Measurements from ENCODE around the gene RUNX3. TPM values are rescaled to one million over a fixed set of nuclear protein-coding genes. Genes with fewer than 3 reads are reported as not detected.

Gene RUNX3
- total RNA-seq, 2 donors from 2014 or later = 0.24 to 0.31 TPM

DNA sequence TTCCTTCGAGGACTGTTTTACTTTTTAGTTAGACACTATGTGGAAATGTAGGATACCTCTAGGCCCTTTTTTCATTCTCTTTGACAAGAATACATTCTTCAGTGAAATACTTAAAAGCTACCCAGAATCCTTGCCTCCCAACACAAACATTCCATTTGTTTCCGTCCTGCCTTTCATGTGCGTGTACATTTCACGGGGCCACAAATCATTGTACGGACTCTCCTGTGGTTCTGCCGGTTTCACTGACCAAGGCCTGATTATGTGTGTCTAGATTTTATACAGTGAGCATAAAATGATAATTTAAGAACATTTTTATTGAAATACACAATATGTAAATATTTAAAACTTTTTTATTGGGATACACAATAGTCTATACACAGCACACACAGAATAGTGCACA lies 76.4 kb downstream of the RUNX3 start:
- no peak overlapping the region for H3K4me3 Mint-ChIP-seq
- H3K36me3 Mint-ChIP-seq (ENCODE audit: low read depth) = no peaks in the 10 kb centered on the region
- TF ChIP-seq, protein P1, sequence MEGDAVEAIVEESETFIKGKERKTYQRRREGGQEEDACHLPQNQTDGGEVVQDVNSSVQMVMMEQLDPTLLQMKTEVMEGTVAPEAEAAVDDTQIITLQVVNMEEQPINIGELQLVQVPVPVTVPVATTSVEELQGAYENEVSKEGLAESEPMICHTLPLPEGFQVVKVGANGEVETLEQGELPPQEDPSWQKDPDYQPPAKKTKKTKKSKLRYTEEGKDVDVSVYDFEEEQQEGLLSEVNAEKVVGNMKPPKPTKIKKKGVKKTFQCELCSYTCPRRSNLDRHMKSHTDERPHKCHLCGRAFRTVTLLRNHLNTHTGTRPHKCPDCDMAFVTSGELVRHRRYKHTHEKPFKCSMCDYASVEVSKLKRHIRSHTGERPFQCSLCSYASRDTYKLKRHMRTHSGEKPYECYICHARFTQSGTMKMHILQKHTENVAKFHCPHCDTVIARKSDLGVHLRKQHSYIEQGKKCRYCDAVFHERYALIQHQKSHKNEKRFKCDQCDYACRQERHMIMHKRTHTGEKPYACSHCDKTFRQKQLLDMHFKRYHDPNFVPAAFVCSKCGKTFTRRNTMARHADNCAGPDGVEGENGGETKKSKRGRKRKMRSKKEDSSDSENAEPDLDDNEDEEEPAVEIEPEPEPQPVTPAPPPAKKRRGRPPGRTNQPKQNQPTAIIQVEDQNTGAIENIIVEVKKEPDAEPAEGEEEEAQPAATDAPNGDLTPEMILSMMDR (conservative IDR thresholded peaks at IDR 0.05) = no peak
- Histone ChIP-seq H3K9ac (ENCODE audit: extremely low read depth, low read length, poor library complexity, severe bottlenecking) (no peak overlapping the region), H3K27me3 (ENCODE audit: control insufficient read depth, insufficient read depth, low read length, poor library complexity, severe bottlenecking) (peaks cover 9% of the 10 kb centered on the region), H3K4me1 (ENCODE audit: control insufficient read depth, insufficient read depth, low read length) (no peaks in the 10 kb centered on the region), H3K27ac (ENCODE audit: low read depth, low read length) (no peak overlapping the region), H3K9me3 (ENCODE audit: control insufficient read depth, low read length) (no peaks in the 10 kb centered on the region), H3K36me3 (ENCODE audit: control insufficient read depth, insufficient read depth, low read length) (no peaks in the 10 kb centered on the region), H3K4me3 (ENCODE audit: low read length) (no peak overlapping the region)
- no peak for DNase-seq
- no peaks in the 10 kb centered on the region for H3K9me3 Mint-ChIP-seq
- no peak overlapping the region for H3K27ac Mint-ChIP-seq
- WGBS, 2 experiments (ENCODE audit: insufficient coverage in 1 of 2, insufficient read length in 1 of 2) = 72 to 86% methylated on average over 3 to 6 of the region's 6 CpGs
- H3K4me1 Mint-ChIP-seq = peaks cover 3% of the 10 kb centered on the region
- H3K27me3 Mint-ChIP-seq (ENCODE audit: insufficient read depth) = peaks cover 16% of the 10 kb centered on the region

DNA sequence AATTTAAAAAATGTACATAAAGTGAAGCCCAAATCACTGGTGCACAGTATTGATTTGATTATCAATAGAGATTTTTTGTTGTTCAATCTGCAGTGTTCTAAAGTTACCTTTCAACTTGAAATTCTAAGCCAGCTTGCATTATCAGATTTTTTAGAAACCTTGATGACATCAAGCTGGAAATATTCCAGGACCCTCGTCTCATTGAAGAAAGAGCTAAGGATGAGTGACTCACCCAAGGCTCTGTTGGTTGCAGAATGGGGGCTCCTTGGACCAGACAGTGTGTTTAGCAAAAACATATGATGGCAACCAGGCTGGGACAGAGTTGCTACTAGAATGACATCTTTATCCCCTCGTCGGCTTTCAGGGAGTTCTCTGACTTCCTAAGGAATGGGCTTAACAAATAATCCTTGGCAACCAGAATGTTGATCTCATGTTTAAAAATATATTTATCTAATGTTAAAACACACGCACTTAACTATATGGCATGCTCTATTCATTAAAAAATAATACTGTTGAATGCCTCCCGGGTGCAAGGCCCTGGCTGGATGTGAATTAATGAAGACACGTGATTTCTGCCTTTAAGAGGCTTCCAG lies 79.7 kb downstream of the RUNX3 start:
- no peak overlapping the region for H3K27ac ChIP-seq (ENCODE audit: low read depth, low read length)
- 89 to 96% methylated on average over 2 to 6 of the region's 6 CpGs for WGBS, 2 experiments (ENCODE audit: insufficient coverage in 1 of 2, insufficient read length in 1 of 2)

DNA sequence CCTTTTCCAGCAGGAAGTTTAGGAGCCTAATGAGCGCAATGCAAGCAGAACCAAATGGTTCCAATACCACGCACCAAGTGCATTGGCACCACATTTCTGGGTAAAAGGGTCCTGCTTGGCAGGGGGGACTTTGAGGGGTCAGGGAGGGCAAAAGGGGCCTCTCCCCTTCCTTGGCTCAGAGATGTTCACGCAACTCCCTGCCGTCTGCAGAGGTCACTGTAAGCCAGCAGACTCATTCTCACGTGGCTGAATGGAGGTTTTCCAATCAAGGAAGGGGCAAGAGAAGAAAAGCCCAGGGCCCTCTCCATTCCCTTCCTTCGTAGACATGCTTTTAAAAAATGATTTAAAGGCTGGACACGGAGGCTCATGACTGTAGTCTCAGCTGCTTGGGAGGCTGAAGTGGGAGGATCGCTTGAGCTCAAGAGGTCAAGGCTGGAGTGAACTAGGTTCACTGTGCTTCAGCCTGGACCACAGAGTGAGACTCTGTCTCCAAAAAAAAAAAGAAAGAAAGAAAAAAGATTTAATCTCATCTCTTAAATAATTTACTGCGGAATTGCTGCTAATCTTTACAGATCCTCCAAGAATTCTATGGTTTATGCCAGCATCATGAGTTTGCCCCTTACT lies 80.3 kb downstream of the RUNX3 start:
- Mint-ChIP-seq H3K27me3 (ENCODE audit: insufficient read depth) (peaks cover 13% of the 10 kb centered on the region), H3K27ac (no peak overlapping the region), H3K36me3 (ENCODE audit: low read depth) (peaks cover 8% of the 10 kb centered on the region), H3K9me3 (no peaks in the 10 kb centered on the region), H3K4me1 (peaks cover 5% of the 10 kb centered on the region), H3K4me3 (no peak overlapping the region)
- TF ChIP-seq, protein P1 (conservative IDR thresholded peaks at IDR 0.05) = peak; percentile 67
- Histone ChIP-seq H3K9me3 (ENCODE audit: control insufficient read depth, low read length) (no peaks in the 10 kb centered on the region), H3K27me3 (ENCODE audit: control insufficient read depth, insufficient read depth, low read length, poor library complexity, severe bottlenecking) (peaks cover 9% of the 10 kb centered on the region), H3K4me3 (ENCODE audit: low read length) (no peak overlapping the region), H3K9ac (ENCODE audit: extremely low read depth, low read length, poor library complexity, severe bottlenecking) (no peak overlapping the region), H3K27ac (ENCODE audit: low read depth, low read length) (no peak overlapping the region), H3K4me1 (ENCODE audit: control insufficient read depth, insufficient read depth, low read length) (no peaks in the 10 kb centered on the region), H3K36me3 (ENCODE audit: control insufficient read depth, insufficient read depth, low read length) (peaks cover 22% of the 10 kb centered on the region)
- peak; percentile 79 for DNase-seq
- 55 to 64% methylated on average over 4 to 9 of the region's 9 CpGs for WGBS, 2 experiments (ENCODE audit: insufficient coverage in 1 of 2, insufficient read length in 1 of 2)

More for the DNA sequence above, 79.7 kb downstream of the RUNX3 start:
- Mint-ChIP-seq H3K4me3 (no peak overlapping the region), H3K27ac (no peak overlapping the region), H3K9me3 (no peaks in the 10 kb centered on the region), H3K4me1 (peaks cover 5% of the 10 kb centered on the region), H3K27me3 (ENCODE audit: insufficient read depth) (peaks cover 13% of the 10 kb centered on the region), H3K36me3 (ENCODE audit: low read depth) (peaks cover 5% of the 10 kb centered on the region)
- Histone ChIP-seq H3K9ac (ENCODE audit: extremely low read depth, low read length, poor library complexity, severe bottlenecking) (no peak overlapping the region), H3K27me3 (ENCODE audit: control insufficient read depth, insufficient read depth, low read length, poor library complexity, severe bottlenecking) (peaks cover 9% of the 10 kb centered on the region), H3K4me1 (ENCODE audit: control insufficient read depth, insufficient read depth, low read length) (no peaks in the 10 kb centered on the region), H3K4me3 (ENCODE audit: low read length) (no peak overlapping the region), H3K36me3 (ENCODE audit: control insufficient read depth, insufficient read depth, low read length) (peaks cover 16% of the 10 kb centered on the region), H3K9me3 (ENCODE audit: control insufficient read depth, low read length) (no peaks in the 10 kb centered on the region)
- TF ChIP-seq, protein P1 (conservative IDR thresholded peaks at IDR 0.05) = no peak
- no peak for DNase-seq

Small RNAs within 50 kb of the gene (microRNA-seq; reads per million reads assigned to microRNA genes)
- not detected for gene MIR6731 (ENCODE audit: borderline microRNAs expressed)

Other genes with a start within 250 kb of the RUNX3 start
- 100 to 1,000 TPM; 119 to 146 TPM for gene CLIC4, start 184.8 kb downstream of the RUNX3 start, total RNA-seq

All from endodermal cell (in vitro differentiated cells).